Neural cell (in vitro differentiated cells): Measurements from ENCODE around the gene PPFIBP2. TPM values are rescaled to one million over a fixed set of nuclear protein-coding genes. Genes with fewer than 3 reads are reported as not detected.

Source experiments
- H2AFZ ChIP-seq: fragments of 200-600, 300-800 bp; sonication (generic), shearing (Covaris generic); 2 replicates; pipeline ENCODE4 v1.6.0; 2014; ENCODE audit warnings: low read depth, mild to moderate bottlenecking, antibody characterized with exemption, low read length, moderate library complexity
- H3F3A ChIP-seq: fragments of 200-600 bp; shearing (Covaris generic); 2 replicates; pipeline ENCODE4 v1.6.1; 2016; ENCODE audit warnings: mild to moderate bottlenecking, moderate library complexity, mixed read lengths, antibody characterized with exemption, low read length; ENCODE audit not compliant: insufficient read depth, poor library complexity, severe bottlenecking
- H3K27ac ChIP-seq: fragments of 200-600, 300-800 bp; sonication (generic), shearing (Covaris generic); 2 replicates; pipeline ENCODE4 v1.5.1; 2014; ENCODE audit warnings: mild to moderate bottlenecking, low read length, moderate library complexity
- H3K27me3 ChIP-seq: fragments of 300-800, 200-600 bp; sonication (generic), shearing (Covaris generic); 2 replicates; pipeline ENCODE4 v1.6.0; 2014; ENCODE audit warnings: mild to moderate bottlenecking, low read depth, low read length, moderate library complexity; ENCODE audit not compliant: insufficient read depth
- H3K36me3 ChIP-seq: fragments of 300-800, 200-600 bp; sonication (generic), shearing (Covaris generic); 2 replicates; pipeline ENCODE4 v1.5.1; 2014; ENCODE audit warnings: mild to moderate bottlenecking, antibody characterized with exemption, low read length, moderate library complexity; ENCODE audit not compliant: insufficient read depth
- H3K4me2 ChIP-seq: fragments of 300-800, 200-600 bp; sonication (generic), shearing (Covaris generic); 2 replicates; pipeline ENCODE4 v1.6.0; 2014; ENCODE audit warnings: mild to moderate bottlenecking, low read length
- H3K4me3 ChIP-seq: fragments of 300-800, 200-600 bp; sonication (generic), shearing (Covaris generic); 2 replicates; pipeline ENCODE4 v1.5.1; 2014; ENCODE audit warnings: mild to moderate bottlenecking, low read length, moderate library complexity
- H3K79me2 ChIP-seq: fragments of 200-600 bp; shearing (Covaris generic); replicated peaks from 2 replicates; pipeline ENCODE4 v1.6.0; 2014; ENCODE audit warnings: mild to moderate bottlenecking, low read length, moderate library complexity; ENCODE audit not compliant: insufficient read depth
- H3K9ac ChIP-seq: fragments of 300-800, 200-600 bp; sonication (generic), shearing (Covaris generic); 2 replicates; pipeline ENCODE4 v1.6.1; 2016; ENCODE audit warnings: mild to moderate bottlenecking, low read length, mixed read lengths
- H3K9me2 ChIP-seq: fragments of 200-600 bp; shearing (Covaris generic); 2 replicates; pipeline ENCODE4 v1.6.1; 2016; ENCODE audit warnings: mild to moderate bottlenecking, low read length, mixed read lengths; ENCODE audit not compliant: insufficient read depth
- H3K9me3 ChIP-seq: fragments of 200-600, 300-800 bp; sonication (generic), shearing (Covaris generic); 2 replicates; pipeline ENCODE4 v1.6.1; 2016; ENCODE audit warnings: mild to moderate bottlenecking, mixed run types, low read length, moderate library complexity, mixed read lengths
- H4K20me1 ChIP-seq: fragments of 200-600 bp; shearing (Covaris generic); 2 replicates; pipeline ENCODE4 v1.6.1; 2016; ENCODE audit warnings: mild to moderate bottlenecking, mixed run types; ENCODE audit not compliant: insufficient read depth
- CTCF ChIP-seq: fragments of 450-650 bp; IDR thresholded peaks from 2 replicates; pipeline ENCODE4 v1.5.1; 2014; ENCODE audit warnings: antibody characterized with exemption, mild to moderate bottlenecking, moderate library complexity; ENCODE audit not compliant: poor library complexity, severe bottlenecking
- EP300 ChIP-seq: fragments of 450-650 bp; conservative IDR thresholded peaks from 2 replicates; pipeline ENCODE4 v1.6.1; 2014; ENCODE audit warnings: antibody characterized with exemption, mild to moderate bottlenecking, moderate library complexity; ENCODE audit not compliant: poor library complexity, severe bottlenecking
- EZH2 ChIP-seq: fragments of 200-600, 300-800 bp; shearing (Covaris generic), sonication (generic); IDR thresholded peaks from 2 replicates; pipeline ENCODE4 v1.6.1; 2014; ENCODE audit warnings: antibody characterized with exemption, low read length, borderline replicate concordance, mild to moderate bottlenecking; ENCODE audit not compliant: insufficient read depth, poor library complexity, severe bottlenecking
- MXI1 ChIP-seq: fragments of 450-650 bp; conservative IDR thresholded peaks from 2 replicates; pipeline ENCODE4 v1.6.1; 2014; ENCODE audit warnings: antibody characterized with exemption, mild to moderate bottlenecking; ENCODE audit not compliant: poor library complexity, severe bottlenecking
- POLR2AphosphoS5 ChIP-seq: IDR thresholded peaks from 2 replicates; pipeline ENCODE4 v1.6.1; 2012
- RAD21 ChIP-seq: fragments of 450-650 bp; conservative IDR thresholded peaks from 2 replicates; pipeline ENCODE4 v1.6.1; 2014; ENCODE audit warnings: antibody characterized with exemption, mild to moderate bottlenecking, moderate library complexity
- SMC3 ChIP-seq: fragments of 450-650 bp; conservative IDR thresholded peaks from 2 replicates; pipeline ENCODE4 v1.6.1; 2014; ENCODE audit warnings: antibody characterized with exemption, mild to moderate bottlenecking, moderate library complexity; ENCODE audit not compliant: poor library complexity
- TAF1 ChIP-seq: IDR thresholded peaks from 2 replicates; pipeline ENCODE4 v1.6.1; 2012; ENCODE audit warnings: low read depth
- polyA plus RNA-seq: library from polyadenylated mRNA; depleted of rRNA; stranded (reverse); fragments of >200 nt; gene quantifications from 2 replicates; pipeline ENCODE4 v1.2.3, GENCODE V29; 2014
- TF ChIP-seq, protein P1 (sequence below): IDR thresholded peaks from 2 replicates; pipeline ENCODE4 v1.6.1; 2012; ENCODE audit warnings: borderline replicate concordance

The PPFIBP2 gene
- polyA plus RNA-seq, 1 donor from 2014 or later: not detected

- H3K27me3 ChIP-seq: no peaks in the 10 kb centered on the region
- no peaks in the 10 kb centered on the region for H3K9me2 ChIP-seq
- H3K4me3 ChIP-seq: no peak overlapping the region
- H3F3A ChIP-seq: no peaks in the 10 kb centered on the region
- no peak overlapping the region for H3K4me2 ChIP-seq
- H3K36me3 ChIP-seq: no peaks in the 10 kb centered on the region
- no peak for TF ChIP-seq POLR2AphosphoS5
- TF ChIP-seq TAF1: no peak
- no peak for TF ChIP-seq EP300
- TF ChIP-seq MXI1: no peak
- H3K79me2 ChIP-seq: no peaks in the 10 kb centered on the region
- no peak overlapping the region for H3K9ac ChIP-seq
- no peak overlapping the region for H2AFZ ChIP-seq
- no peaks in the 10 kb centered on the region for H3K9me3 ChIP-seq
- no peak overlapping the region for H3K27ac ChIP-seq
- H4K20me1 ChIP-seq: no peaks in the 10 kb centered on the region
These were observed 108.9 kb downstream of the PPFIBP2 start for GRCh38 chr11:7622721-7623120.

GRCh38 chr11:7628660-7629059, 114.9 kb downstream of the PPFIBP2 start:
- H2AFZ ChIP-seq: no peak overlapping the region
- H3K9ac ChIP-seq: no peak overlapping the region
- TF ChIP-seq SMC3 (no peak), RAD21 (no peak), CTCF (no peak), MXI1 (no peak), EZH2 (no peak), TAF1 (no peak)
- TF ChIP-seq, protein P1, sequence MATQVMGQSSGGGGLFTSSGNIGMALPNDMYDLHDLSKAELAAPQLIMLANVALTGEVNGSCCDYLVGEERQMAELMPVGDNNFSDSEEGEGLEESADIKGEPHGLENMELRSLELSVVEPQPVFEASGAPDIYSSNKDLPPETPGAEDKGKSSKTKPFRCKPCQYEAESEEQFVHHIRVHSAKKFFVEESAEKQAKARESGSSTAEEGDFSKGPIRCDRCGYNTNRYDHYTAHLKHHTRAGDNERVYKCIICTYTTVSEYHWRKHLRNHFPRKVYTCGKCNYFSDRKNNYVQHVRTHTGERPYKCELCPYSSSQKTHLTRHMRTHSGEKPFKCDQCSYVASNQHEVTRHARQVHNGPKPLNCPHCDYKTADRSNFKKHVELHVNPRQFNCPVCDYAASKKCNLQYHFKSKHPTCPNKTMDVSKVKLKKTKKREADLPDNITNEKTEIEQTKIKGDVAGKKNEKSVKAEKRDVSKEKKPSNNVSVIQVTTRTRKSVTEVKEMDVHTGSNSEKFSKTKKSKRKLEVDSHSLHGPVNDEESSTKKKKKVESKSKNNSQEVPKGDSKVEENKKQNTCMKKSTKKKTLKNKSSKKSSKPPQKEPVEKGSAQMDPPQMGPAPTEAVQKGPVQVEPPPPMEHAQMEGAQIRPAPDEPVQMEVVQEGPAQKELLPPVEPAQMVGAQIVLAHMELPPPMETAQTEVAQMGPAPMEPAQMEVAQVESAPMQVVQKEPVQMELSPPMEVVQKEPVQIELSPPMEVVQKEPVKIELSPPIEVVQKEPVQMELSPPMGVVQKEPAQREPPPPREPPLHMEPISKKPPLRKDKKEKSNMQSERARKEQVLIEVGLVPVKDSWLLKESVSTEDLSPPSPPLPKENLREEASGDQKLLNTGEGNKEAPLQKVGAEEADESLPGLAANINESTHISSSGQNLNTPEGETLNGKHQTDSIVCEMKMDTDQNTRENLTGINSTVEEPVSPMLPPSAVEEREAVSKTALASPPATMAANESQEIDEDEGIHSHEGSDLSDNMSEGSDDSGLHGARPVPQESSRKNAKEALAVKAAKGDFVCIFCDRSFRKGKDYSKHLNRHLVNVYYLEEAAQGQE: no peak
- H3K4me2 ChIP-seq: no peak overlapping the region
- H3K27me3 ChIP-seq: no peaks in the 10 kb centered on the region
- no peaks in the 10 kb centered on the region for H4K20me1 ChIP-seq
- H3K9me2 ChIP-seq: no peaks in the 10 kb centered on the region
- no peaks in the 10 kb centered on the region for H3K9me3 ChIP-seq
- no peaks in the 10 kb centered on the region for H3K36me3 ChIP-seq
- H3K27ac ChIP-seq: no peak overlapping the region
- no peaks in the 10 kb centered on the region for H3F3A ChIP-seq
- H3K4me3 ChIP-seq: no peak overlapping the region
- H3K79me2 ChIP-seq: no peaks in the 10 kb centered on the region

- H3K36me3 ChIP-seq: no peaks in the 10 kb centered on the region
- no peak overlapping the region for H3K4me3 ChIP-seq
- no peak overlapping the region for H2AFZ ChIP-seq
- no peaks in the 10 kb centered on the region for H3K27me3 ChIP-seq
- no peaks in the 10 kb centered on the region for H3F3A ChIP-seq
- no peaks in the 10 kb centered on the region for H3K79me2 ChIP-seq
- no peaks in the 10 kb centered on the region for H4K20me1 ChIP-seq
- no peak overlapping the region for H3K9ac ChIP-seq
- H3K27ac ChIP-seq: no peak overlapping the region
- no peaks in the 10 kb centered on the region for H3K9me3 ChIP-seq
- no peak overlapping the region for H3K4me2 ChIP-seq
- H3K9me2 ChIP-seq: no peaks in the 10 kb centered on the region
- TF ChIP-seq MXI1: no peak
- no peak for TF ChIP-seq SMC3
- no peak for TF ChIP-seq RAD21
- no peak for TF ChIP-seq CTCF
- TF ChIP-seq, protein P1: no peak
- no peak for TF ChIP-seq POLR2AphosphoS5
- no peak for TF ChIP-seq TAF1
- TF ChIP-seq EZH2: no peak
- TF ChIP-seq EP300: no peak
These were observed 116.2 kb downstream of the PPFIBP2 start for GRCh38 chr11:7630002-7630401.
